Esophagus mucosa (tissue), 1 donor: ENCODE measurements around the gene POLDIP3. TPM values are rescaled to one million over a fixed set of nuclear protein-coding genes. Genes with fewer than 3 reads are reported as not detected.

ENCODE experiments used
- ATAC-seq: fragments of 200-7000 bp; cut with Tn5 transposase; one replicate; pipeline ENCODE4 v1.9.1; 2020
- total RNA-seq: library from RNA; stranded (reverse); gene quantifications from one replicate; pipeline ENCODE4 v1.2.4, GENCODE V29; 2023
- donor health status: DM: yes; HTN: yes; CAD: no.

POLDIP3 gene
- total RNA-seq, 1 donor from 2014 or later, result 43.9 TPM

DNA sequence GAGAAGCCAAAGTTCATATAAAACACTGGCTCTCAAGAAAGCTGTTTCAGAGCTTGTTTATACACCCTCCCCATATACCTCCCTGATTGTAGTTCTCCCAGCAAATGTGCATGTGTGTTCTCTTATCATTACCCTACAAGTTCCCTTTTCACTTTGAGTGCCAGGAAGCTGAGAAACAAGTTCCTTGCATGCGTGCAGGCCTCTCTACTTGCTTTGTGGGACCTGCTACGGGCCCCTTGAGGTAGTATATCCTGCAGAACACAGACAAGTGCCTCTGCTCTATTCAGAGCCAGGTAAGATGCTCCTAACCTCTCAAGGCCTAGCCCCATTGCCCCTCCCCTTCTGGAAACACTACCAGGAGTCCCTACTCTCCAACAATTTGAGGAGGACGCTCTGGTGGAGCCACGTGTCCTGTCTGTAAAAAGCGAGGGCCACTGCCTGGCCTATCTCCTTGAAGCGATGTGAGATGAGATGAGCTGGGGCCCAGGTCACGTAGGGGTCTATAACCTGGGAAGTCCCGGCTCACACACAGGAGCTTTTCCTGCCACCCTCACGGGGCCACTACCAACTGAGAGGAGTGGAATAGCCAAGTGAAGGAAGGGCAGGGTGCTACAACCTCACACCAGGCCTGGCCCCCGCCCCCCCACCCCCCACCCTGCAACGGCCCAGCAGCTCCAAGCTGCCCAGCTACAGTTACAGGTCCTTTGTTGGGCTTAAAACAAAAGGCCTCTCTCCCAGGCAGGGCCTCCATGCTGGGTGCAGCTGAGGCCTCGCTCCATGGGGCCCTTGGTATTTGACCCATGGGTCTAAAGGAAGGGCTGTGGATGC is 28.3 kb upstream of the POLDIP3 start:
- ATAC-seq, result no peak

DNA sequence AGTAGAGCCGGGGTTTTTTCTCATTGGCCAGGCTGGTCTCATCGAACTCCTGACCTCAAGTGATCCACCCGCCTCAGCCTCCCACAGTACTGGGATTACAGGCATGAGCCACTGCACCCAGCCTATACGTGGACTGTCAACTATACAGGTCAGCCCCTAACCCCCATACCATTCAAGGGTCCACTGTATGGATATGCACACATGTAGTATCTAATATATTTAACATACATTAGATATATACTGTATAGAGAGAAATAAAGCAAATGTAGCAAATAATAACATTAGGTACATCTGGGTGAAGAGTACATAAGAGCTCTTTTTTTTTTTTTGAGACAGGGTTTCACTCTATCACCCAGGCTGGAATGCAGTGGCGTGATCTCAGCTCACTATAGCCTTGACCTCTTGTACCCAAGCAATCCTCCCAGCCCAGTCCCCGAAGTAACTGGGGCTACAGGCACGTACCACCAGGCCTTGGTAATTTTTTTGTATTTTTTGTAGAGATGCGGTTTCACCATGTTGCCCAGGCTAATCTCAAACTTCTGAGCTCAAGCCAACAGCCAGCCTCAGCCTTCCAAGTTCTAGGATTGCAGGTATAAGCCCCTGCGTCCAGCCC is 27.2 kb upstream of the POLDIP3 start:
- ATAC-seq, result no peak

GRCh38 chr22:42639541-42640241 is 25.0 kb upstream of the POLDIP3 start:
- ATAC-seq, result no peak

DNA sequence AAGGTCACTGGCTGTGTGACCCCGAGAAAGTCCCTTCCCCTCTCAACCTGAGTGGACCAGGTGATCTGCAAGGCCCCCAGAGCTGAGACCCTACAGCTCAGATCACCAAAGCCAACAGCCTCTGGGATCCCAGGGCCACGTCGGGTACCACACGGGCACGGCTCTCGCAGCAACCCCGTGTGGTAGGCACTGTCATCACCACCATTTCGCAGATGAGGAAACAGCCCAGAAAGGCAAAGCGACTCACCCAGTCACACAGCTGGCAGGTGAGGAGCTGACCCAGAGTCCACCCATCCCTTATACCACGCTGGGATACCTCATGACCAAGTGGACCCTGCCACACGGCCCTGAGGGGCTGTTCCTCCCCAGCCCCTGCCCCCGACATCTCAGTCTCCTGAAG is 22.9 kb upstream of the POLDIP3 start:
- peak; percentile 48 for ATAC-seq

GRCh38 chr22:42636506-42636905 is 21.8 kb upstream of the POLDIP3 start:
- ATAC-seq, result no peak

DNA sequence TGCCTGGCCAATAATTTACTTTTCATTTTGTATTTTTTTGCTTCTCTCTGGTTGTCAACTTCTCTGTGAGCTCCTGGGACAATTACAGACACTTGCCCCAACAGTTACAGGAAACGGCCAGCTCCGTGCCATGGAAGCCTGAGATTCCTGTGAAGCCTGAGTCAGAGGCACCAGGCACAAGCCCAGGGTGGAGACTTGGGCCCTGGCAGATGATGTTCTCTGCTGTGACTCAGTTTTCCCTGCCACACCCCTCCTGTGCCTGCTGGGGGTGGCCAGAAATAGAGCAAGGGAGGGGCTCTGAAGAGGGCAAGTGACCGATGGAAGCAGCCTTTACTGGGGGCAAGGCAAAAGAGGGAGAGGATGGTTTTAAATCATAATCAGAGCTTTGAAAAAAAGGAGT is 20.8 kb upstream of the POLDIP3 start:
- ATAC-seq, result peak; percentile 95

- no peak for ATAC-seq
Observed at GRCh38 chr22:42633013-42633412, 18.3 kb upstream of the POLDIP3 start.

DNA sequence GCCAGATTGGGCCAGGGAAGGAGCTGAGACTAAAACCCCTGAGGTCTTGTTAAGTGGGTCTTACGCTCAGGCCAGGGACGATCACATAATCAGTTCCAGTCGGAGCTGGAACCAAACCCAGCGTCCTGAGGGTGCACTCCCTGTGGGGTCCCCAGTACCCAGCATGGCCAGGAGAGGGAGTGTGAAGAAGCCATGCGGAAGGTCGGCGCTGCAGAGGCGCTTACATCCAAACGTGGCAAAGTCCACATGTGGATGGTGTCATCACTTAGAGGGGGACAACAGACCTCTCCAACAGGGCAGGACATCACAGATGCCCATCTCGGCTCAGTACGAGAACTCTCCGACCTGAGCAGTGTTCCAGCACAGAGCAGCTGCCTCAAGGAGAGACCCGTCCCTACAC is 17.4 kb upstream of the POLDIP3 start:
- ATAC-seq, result no peak

GRCh38 chr22:42630901-42631602 is 16.4 kb upstream of the POLDIP3 start:
- ATAC-seq, result no peak

GRCh38 chr22:42630211-42630610 is 15.5 kb upstream of the POLDIP3 start:
- ATAC-seq, result no peak

DNA sequence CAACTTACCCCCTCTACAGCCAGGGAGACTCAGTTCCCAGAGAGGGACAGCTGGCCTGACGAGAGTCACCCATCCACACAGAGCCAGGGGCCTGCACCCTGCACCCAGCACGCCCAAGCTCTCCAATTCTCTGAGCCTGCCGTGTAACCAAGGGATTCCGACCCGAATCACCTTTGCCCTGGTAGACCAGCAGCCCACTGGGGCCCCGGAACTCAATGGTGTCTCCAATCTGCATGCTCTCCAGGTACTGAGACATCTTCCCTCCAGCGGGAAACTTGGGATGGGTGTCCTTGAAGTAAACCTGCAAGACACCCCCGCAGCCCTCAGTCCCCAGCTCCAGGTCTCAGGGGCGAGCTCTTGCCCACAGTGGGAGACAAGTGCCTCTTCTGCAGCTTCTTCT is 13.3 kb upstream of the POLDIP3 start:
- ATAC-seq, result no peak

GRCh38 chr22:42626951-42627625 is 12.4 kb upstream of the POLDIP3 start:
- no peak for ATAC-seq

GRCh38 chr22:42626431-42626830 is 11.7 kb upstream of the POLDIP3 start:
- ATAC-seq, result no peak

GRCh38 chr22:42625416-42625815 is 10.7 kb upstream of the POLDIP3 start:
- ATAC-seq, result no peak

- ATAC-seq, result no peak
Observed at GRCh38 chr22:42624551-42625106, 9.9 kb upstream of the POLDIP3 start.

DNA sequence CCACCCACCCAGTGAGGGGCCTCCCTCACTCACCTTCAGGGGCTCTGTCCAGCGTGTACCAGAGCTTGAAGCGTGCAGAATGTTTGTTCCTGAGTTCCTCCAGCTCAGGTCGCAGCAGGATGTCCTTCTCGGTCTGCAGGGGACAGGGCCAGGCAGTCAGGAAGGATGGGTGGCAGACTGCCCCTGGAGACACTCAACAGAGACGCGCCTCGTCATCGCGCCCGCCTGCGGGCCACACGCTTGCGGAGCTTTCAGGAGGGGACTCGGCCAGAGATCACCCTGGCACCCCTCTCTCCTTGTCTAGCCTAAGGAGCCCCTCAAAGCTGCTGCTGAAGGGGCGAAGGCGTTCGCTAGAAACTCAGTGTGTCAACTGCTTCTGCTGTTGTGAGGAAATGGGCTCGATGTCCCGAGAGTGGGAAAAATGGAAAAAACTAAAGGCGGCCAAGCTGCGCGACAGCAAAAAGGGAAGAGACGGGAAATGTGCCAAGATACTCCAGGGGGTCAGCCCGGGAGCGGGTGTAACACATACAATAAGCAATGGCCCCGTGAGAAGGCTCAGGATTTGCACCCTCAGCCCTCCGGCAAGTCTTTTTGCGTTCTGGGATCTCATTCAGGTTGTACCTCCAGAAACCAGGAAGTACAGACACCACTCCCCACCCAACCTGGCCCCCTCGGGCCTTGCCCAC is 9.2 kb upstream of the POLDIP3 start:
- ATAC-seq, result no peak

DNA sequence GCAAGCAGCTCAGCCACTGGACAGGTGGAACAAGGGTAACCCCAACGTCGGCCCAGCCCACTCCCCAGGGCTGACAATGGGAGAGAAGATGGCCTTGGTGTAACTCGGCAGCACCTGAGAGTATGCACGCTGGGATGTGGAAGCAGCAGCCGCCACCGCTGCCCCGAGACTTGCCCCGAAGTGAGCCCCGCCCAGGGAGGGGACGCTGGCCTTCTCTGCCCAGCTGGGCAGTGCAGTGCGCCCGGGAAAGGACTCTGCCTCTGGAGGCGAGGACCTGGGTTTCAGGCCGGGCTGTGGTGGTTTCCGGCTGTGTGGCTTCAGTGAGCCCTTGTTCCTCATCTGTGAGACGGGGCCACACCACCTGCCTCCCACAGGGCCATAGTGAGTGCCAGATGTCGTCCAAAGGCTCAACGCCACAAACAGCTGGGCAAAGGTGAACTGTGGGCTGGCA is 8.6 kb upstream of the POLDIP3 start:
- no peak for ATAC-seq

- no peak for ATAC-seq
Observed at GRCh38 chr22:42622061-42622710, 7.5 kb upstream of the POLDIP3 start.

- ATAC-seq, result peak; percentile 62
Observed at GRCh38 chr22:42621505-42622002, 6.9 kb upstream of the POLDIP3 start.

GRCh38 chr22:42620084-42620483 is 5.4 kb upstream of the POLDIP3 start:
- no peak for ATAC-seq
